ENCODE measurements around the gene ZNF561. TPM values are rescaled to one million over a fixed set of nuclear protein-coding genes. Genes with fewer than 3 reads are reported as not detected.

The ZNF561 gene
- total and polyA plus RNA-seq, 9 of the 15 experiments (the other 6 are each of a cell fraction or from before 2014, with no cell fraction given), result 13.9 to 34.9 (median 23.6) TPM

GRCh38 chr19:9584073-9584833, 36.8 kb downstream of the ZNF561 start, which contains the start of gene ZNF121 (continued):
- TF ChIP-seq ZNF696 (CRISPR knock-in tag; conservative IDR thresholded peaks at IDR 0.05) (no peak), ZBTB7A (IDR thresholded peaks at IDR 0.05; ENCODE audit: borderline replicate concordance, control insufficient read depth, low read depth, low read length) (peak; percentile 78; the same call in 1 of the 2 replicates), HLTF (IDR thresholded peaks at IDR 0.05) (peak; percentile 57; the same call in 1 of the 2 replicates), SNRNP70 (optimal IDR thresholded peaks at IDR 0.05; ENCODE audit: low read depth, low read length) (no peak), ZNF583 (CRISPR knock-in tag; IDR thresholded peaks at IDR 0.05) (0 out of 2 replicates have a peak, but pooled peaks have one; percentile 25), ZNF140 (CRISPR knock-in tag; IDR thresholded peaks at IDR 0.05) (no peak), BRF2 (IDR thresholded peaks at IDR 0.05; ENCODE audit: borderline replicate concordance, insufficient read depth, insufficient read length) (no peak), ZBTB33 (CRISPR knock-in tag; IDR thresholded peaks at IDR 0.05) (peak; percentile 27; the same call in 1 of the 2 replicates), KDM5B (IDR thresholded peaks at IDR 0.05; ENCODE audit: insufficient replicate concordance, low read depth, low read length) (peak; percentile 94), ZBTB11 (CRISPR knock-in tag; IDR thresholded peaks at IDR 0.05) (peak in 1 of 3 experiments; percentile 82; a peak in 2 of 6 replicates), TARDBP (IDR thresholded peaks at IDR 0.05) (no peak), KLF10 (CRISPR knock-in tag; IDR thresholded peaks at IDR 0.05) (no peak), LCOR (CRISPR knock-in tag; IDR thresholded peaks at IDR 0.05) (peak; percentile 54; the same call in 1 of the 2 replicates), PML (IDR thresholded peaks at IDR 0.05; ENCODE audit: low read length) (peak; percentile 64), GABPA (tag; conservative IDR thresholded peaks at IDR 0.05; ENCODE audit: low read depth) (peak; percentile 96), KLF13 (tag; IDR thresholded peaks at IDR 0.05; ENCODE audit: borderline replicate concordance, low read depth) (no peak), RBM15 (IDR thresholded peaks at IDR 0.05; ENCODE audit: insufficient read depth, low read length) (no peak), TCF7L2 (IDR thresholded peaks at IDR 0.05; ENCODE audit: low read depth, low read length) (no peak), THRB (CRISPR knock-in tag; conservative IDR thresholded peaks at IDR 0.05) (peak; percentile 61), TRIM28 (IDR thresholded peaks at IDR 0.05) (no peak; the same call in 1 of the 2 replicates)

Measured in K562 (cell line).